GM04503 (cell line): Measurements from ENCODE around the gene ACTN3.
"Not testable (repeated sequence)": the region's sequence is repeated elsewhere in the genome, so short reads cannot be mapped to it uniquely, and the experiment has no call there.

Experiments used
- DNase-seq: peaks from one replicate; pipeline ENCODE4 v3.0.0-alpha.2; 2012; ENCODE audit warnings: low read depth

ACTN3 gene

GRCh38 chr11:66600219-66600618 is 53.5 kb downstream of the ACTN3 start:
- no peak for DNase-seq

GRCh38 chr11:66600631-66601233 is 54.0 kb downstream of the ACTN3 start:
- DNase-seq, result no peak

GRCh38 chr11:66603072-66603471 is 56.4 kb downstream of the ACTN3 start:
- DNase-seq, result no peak

GRCh38 chr11:66604155-66604554 is 57.5 kb downstream of the ACTN3 start:
- DNase-seq, result no peak

GRCh38 chr11:66606608-66607007 is 59.9 kb downstream of the ACTN3 start:
- DNase-seq, result not testable (repeated sequence)

- DNase-seq, result peak; percentile 65
Observed at GRCh38 chr11:66607126-66607834, 60.6 kb downstream of the ACTN3 start.

- DNase-seq, result no peak
Observed at GRCh38 chr11:66609721-66610617, 63.3 kb downstream of the ACTN3 start.

- DNase-seq, result no peak
Observed at GRCh38 chr11:66612458-66612857, 65.8 kb downstream of the ACTN3 start.
